Measurements from ENCODE around the gene LBHD2. TPM values are rescaled to one million over a fixed set of nuclear protein-coding genes. Genes with fewer than 3 reads are reported as not detected.
A peak's percentile ranks its signal among the peaks of the same experiment; 100 is the strongest.

LBHD2 gene
- total RNA-seq, 1 experiment from 2014 or later: not detected

DNA sequence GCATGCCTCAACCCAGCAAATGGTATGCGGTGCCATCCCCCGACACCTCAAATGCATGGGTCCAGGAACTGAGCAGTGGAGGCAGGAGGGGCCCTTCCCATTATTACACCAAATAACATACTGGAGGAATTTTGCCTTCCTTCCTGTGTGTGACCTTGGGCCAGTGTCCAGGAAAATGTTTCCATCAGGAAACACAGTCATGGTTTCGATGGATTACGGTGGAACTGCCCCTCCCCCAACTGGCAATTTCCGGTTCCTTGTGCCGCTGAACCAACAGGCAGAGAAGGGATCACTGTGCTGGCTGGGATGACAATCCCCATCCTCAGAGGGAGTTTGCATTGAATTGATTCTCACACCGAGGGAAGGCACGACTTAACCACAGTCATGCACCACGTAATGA lies 17.6 kb upstream of the LBHD2 start:
- peak; percentile 71 for DNase-seq (ENCODE audit: low read depth)
- in situ Hi-C loops (cut with HindIII; ENCODE audit: low pct_unique_long_range_greater_than_20kb, low sequenced_read_pairs): no loop called here

GRCh38 chr14:103067231-103067954 lies 16.6 kb upstream of the LBHD2 start:
- peak; percentile 97 for DNase-seq (ENCODE audit: low read depth)
- in situ Hi-C loops (cut with HindIII; ENCODE audit: low pct_unique_long_range_greater_than_20kb, low sequenced_read_pairs): no loop called here

- DNase-seq (ENCODE audit: low read depth): no peak
- in situ Hi-C loops (cut with HindIII; ENCODE audit: low pct_unique_long_range_greater_than_20kb, low sequenced_read_pairs): no loop called here
Observed at GRCh38 chr14:103068351-103069073, 15.5 kb upstream of the LBHD2 start.

GRCh38 chr14:103070263-103070885 lies 13.6 kb upstream of the LBHD2 start:
- no peak for DNase-seq (ENCODE audit: low read depth)
- in situ Hi-C loops (cut with HindIII; ENCODE audit: low pct_unique_long_range_greater_than_20kb, low sequenced_read_pairs): no loop called here

GRCh38 chr14:103070971-103071542 lies 13.0 kb upstream of the LBHD2 start:
- in situ Hi-C loops (cut with HindIII; ENCODE audit: low pct_unique_long_range_greater_than_20kb, low sequenced_read_pairs): no loop called here
- DNase-seq (ENCODE audit: low read depth): peak; percentile 80

- in situ Hi-C loops (cut with HindIII; ENCODE audit: low pct_unique_long_range_greater_than_20kb, low sequenced_read_pairs): no loop called here
- DNase-seq (ENCODE audit: low read depth): peak; percentile 81
Observed at GRCh38 chr14:103071544-103072251, 12.3 kb upstream of the LBHD2 start.

DNA sequence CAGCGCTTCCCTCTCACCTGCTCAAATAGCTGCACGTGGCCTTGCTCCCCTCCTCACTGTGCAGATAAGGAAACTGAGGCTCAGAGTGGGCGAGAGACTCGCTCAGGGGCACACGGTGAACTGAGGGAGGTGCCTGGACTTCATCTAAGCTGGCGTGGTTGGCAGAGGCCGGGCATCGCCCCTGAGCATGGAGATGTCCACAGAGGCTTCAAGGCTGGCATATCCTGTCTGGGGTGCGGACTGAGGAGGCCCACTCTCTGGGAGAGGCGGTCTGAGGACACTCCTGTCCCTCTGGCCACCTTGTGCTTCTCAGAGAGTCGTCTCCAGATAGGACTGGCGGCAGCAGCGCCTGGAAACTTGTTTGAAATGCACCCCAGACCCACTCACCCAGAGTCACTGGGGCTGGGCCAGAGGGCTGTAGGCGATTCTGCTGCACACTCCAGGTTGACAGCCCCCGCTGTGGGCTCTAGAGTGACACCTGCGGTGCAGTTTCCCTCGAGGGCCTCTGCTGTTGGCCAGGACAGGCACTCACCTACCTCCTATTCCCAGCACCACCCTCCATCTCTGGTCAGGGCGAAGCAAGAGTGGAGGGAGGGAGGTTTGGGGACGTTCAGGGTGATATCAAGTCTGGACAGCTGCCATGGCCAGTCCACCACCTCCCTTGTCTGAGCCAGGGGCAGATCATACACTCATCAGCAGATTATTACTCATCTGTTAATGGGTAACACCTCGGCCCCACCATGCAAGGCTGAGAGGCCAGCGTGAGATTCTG lies 11.2 kb upstream of the LBHD2 start:
- peak; percentile 98 for DNase-seq (ENCODE audit: low read depth)
- in situ Hi-C loops (cut with HindIII; ENCODE audit: low pct_unique_long_range_greater_than_20kb, low sequenced_read_pairs): no loop called here

DNA sequence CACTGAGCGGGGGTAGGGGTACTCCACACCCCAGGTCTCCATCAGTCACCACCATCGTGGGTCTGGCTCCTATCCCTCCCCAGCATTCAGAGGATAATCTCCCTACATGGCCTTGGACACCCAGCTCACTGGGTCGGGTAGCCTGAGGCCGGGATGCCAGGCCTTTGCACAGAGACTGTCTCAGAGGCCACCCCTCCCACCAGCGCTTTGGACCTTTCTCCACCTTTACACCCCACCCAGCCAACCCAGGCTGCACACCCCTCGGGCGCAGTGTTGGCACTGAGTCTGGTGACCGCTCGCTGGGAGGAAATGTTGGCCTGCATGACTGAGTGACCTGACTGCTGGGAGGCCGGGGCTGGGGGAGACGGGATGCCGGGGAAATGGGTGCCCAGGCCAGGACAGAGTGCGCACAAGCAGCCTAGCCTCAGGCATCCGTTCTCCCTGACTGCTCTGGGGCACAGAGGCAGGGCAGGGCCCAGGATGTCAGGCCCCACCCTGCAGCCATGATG lies 10.6 kb upstream of the LBHD2 start:
- DNase-seq (ENCODE audit: low read depth): peak; percentile 98
- in situ Hi-C loops (cut with HindIII; ENCODE audit: low pct_unique_long_range_greater_than_20kb, low sequenced_read_pairs): no loop called here

- peak; percentile 84 for DNase-seq (ENCODE audit: low read depth)
- in situ Hi-C loops (cut with HindIII; ENCODE audit: low pct_unique_long_range_greater_than_20kb, low sequenced_read_pairs): no loop called here
Observed at GRCh38 chr14:103073876-103074728, 9.9 kb upstream of the LBHD2 start.

DNA sequence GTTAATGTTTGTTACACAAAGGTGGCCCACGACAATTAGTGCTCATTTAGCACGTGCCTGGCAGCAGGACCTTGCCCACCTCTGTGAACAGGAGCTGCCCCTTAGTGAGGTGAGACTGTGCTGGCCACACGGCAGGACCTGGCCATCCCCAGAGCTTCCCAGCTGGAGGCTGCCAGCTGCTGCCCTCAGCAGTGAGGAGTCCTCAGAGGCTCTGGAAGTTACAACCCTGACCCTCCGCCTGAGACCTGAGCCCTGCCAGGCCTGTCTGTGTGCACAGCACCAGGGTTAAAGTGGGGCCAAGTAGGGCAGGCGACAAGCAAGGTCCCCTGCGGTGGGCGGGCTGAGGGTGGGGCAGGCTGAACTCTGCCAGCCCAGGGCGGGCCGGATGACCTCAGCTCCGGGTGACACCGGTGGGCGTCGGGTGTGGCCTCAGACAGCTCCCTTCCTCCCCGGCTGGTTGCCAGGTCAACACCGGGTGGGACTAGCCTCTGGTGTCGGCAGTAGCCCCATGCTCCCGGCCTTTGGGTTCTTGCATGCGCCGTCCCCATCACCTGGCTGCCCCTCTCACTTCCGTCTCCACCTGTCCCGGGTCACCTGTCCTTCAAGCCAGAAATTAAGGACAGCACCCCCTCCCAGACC lies 9.2 kb upstream of the LBHD2 start:
- in situ Hi-C loops (cut with HindIII; ENCODE audit: low pct_unique_long_range_greater_than_20kb, low sequenced_read_pairs): no loop called here

DNA sequence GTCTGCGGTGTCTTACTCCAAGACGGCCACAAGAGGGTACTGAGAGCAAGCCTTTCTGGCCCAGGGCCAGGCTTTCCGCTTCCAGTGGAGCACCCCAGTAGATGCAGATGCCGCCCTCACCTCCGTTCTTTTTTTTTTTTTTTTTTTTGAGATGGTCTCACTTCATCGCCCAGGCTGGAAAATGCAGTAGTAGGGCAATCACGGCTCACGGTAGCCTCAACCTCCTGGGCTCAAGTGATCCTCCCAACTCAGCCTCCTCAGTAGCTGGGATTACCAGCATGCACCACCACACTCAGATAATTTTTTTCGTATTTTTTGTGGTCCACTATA lies 5.6 kb upstream of the LBHD2 start:
- peak; percentile 49 for DNase-seq (ENCODE audit: low read depth)
- in situ Hi-C loops (cut with HindIII; ENCODE audit: low pct_unique_long_range_greater_than_20kb, low sequenced_read_pairs): no loop called here

More for the DNA sequence above, 9.2 kb upstream of the LBHD2 start:
- peak; percentile 94 for DNase-seq (ENCODE audit: low read depth)

DNA sequence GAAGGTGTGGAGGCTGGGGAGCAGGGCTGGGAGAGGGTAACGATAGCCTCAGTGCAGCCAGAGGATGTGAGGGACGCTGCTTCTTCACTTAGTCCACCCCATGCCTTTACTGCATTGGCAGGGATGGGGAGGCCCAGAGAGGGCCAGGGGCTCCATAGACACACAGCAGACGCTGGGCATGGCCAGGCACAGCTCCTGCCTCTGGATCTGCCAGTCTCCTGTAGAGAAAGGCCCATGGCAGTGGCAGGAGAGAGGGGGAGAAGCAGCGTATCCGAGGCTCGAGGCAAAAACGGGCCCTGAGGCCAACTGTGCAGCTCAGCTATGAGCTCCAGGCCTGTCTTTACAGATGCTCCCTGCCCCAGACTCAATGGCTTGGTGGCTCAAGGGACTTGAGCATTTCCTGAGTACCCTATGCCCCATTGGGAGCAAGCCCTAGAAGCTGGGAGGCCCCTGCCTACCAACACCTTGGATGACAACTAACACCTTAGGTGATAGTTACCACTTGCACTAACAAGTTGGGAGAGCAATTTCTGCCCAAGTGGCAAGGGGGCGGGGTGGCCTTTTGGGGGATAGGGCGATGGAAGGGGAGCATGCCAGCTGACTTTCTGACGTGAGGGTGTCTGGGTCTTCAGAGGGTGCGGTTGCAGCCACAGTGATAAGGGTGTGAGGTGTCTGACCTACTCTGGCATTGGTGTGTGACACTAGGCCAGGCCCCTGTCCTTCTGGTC lies 5.0 kb upstream of the LBHD2 start:
- in situ Hi-C loops (cut with HindIII; ENCODE audit: low pct_unique_long_range_greater_than_20kb, low sequenced_read_pairs): no loop called here
- no peak for DNase-seq (ENCODE audit: low read depth)

GRCh38 chr14:103081951-103082350 lies 2.1 kb upstream of the LBHD2 start:
- DNase-seq (ENCODE audit: low read depth): no peak
- in situ Hi-C loops (cut with HindIII; ENCODE audit: low pct_unique_long_range_greater_than_20kb, low sequenced_read_pairs): no loop called here

GRCh38 chr14:103085106-103086091 lies 1.4 kb downstream of the LBHD2 start:
- in situ Hi-C loops (cut with HindIII; ENCODE audit: low pct_unique_long_range_greater_than_20kb, low sequenced_read_pairs): no loop called here
- DNase-seq (ENCODE audit: low read depth): no peak
